BLaER1 (cell line): Measurements from ENCODE around the gene SRRM1.
"Not testable (repeated sequence)": the region's sequence is repeated elsewhere in the genome, so short reads cannot be mapped to it uniquely, and the experiment has no call there.

Source experiments
- H3K27ac ChIP-seq: shearing (Covaris generic); formaldehyde crosslinking; 2 replicates; pipeline ENCODE4 v1.8.1; 2022
- H3K27me3 ChIP-seq: shearing (Covaris generic); formaldehyde crosslinking; 2 replicates; pipeline ENCODE4 v1.8.1; 2022
- H3K36me3 ChIP-seq: shearing (Covaris generic); formaldehyde crosslinking; 2 replicates; pipeline ENCODE4 v1.8.1; 2022
- H3K4me1 ChIP-seq: shearing (Covaris generic); formaldehyde crosslinking; 2 replicates; pipeline ENCODE4 v1.8.1; 2022
- H3K4me2 ChIP-seq: shearing (Covaris generic); formaldehyde crosslinking; 2 replicates; pipeline ENCODE4 v1.8.1; 2022
- H3K4me3 ChIP-seq: shearing (Covaris generic); formaldehyde crosslinking; 2 replicates; pipeline ENCODE4 v1.8.1; 2022
- H3K9ac ChIP-seq: shearing (Covaris generic); formaldehyde crosslinking; 2 replicates; pipeline ENCODE4 v1.8.1; 2022
- H3K9me3 ChIP-seq: shearing (Covaris generic); formaldehyde crosslinking; 2 replicates; pipeline ENCODE4 v1.8.1; 2022
- H4K20me1 ChIP-seq: shearing (Covaris generic); formaldehyde crosslinking; 2 replicates; pipeline ENCODE4 v1.8.1; 2022
- Cebpa-rat ChIP-seq: shearing (Covaris generic); IDR thresholded peaks from 2 replicates; pipeline ENCODE4 v1.8.1; 2022

Gene SRRM1

GRCh38 chr1:24692351-24692980 lies 49.4 kb downstream of the SRRM1 start:
- H4K20me1 ChIP-seq, result peaks cover 15% of the 10 kb centered on the region
- H3K4me3 ChIP-seq, result no peak overlapping the region
- H3K27ac ChIP-seq, result no peak overlapping the region
- TF ChIP-seq Cebpa-rat, result no peak
- H3K4me1 ChIP-seq, result peaks cover 41% of the 10 kb centered on the region
- H3K36me3 ChIP-seq, result no peaks in the 10 kb centered on the region
- no peaks in the 10 kb centered on the region for H3K27me3 ChIP-seq
- H3K4me2 ChIP-seq, result no peak overlapping the region
- H3K9ac ChIP-seq, result no peak overlapping the region
- H3K9me3 ChIP-seq, result no peaks in the 10 kb centered on the region

- Histone ChIP-seq H3K4me3 (no peak overlapping the region), H3K4me1 (peaks cover 56% of the 10 kb centered on the region), H4K20me1 (peaks cover 15% of the 10 kb centered on the region), H3K27me3 (no peaks in the 10 kb centered on the region), H3K9me3 (no peaks in the 10 kb centered on the region; the same call in 1 of the 2 replicates), H3K27ac (no peak overlapping the region), H3K4me2 (peak overlapping the region; percentile 88), H3K9ac (no peak overlapping the region; the same call in 1 of the 2 replicates), H3K36me3 (no peaks in the 10 kb centered on the region)
- TF ChIP-seq Cebpa-rat, result no peak
Measured at GRCh38 chr1:24693827-24694379, 50.8 kb downstream of the SRRM1 start.

- Histone ChIP-seq H3K4me3 (no peak overlapping the region), H3K36me3 (no peaks in the 10 kb centered on the region), H3K9ac (no peak overlapping the region; the same call in 1 of the 2 replicates), H3K9me3 (no peaks in the 10 kb centered on the region; the same call in 1 of the 2 replicates), H3K4me1 (peaks cover 61% of the 10 kb centered on the region), H4K20me1 (peaks cover 15% of the 10 kb centered on the region), H3K4me2 (peak overlapping the region; percentile 88), H3K27me3 (no peaks in the 10 kb centered on the region), H3K27ac (no peak overlapping the region)
- TF ChIP-seq Cebpa-rat, result no peak
Measured at GRCh38 chr1:24694380-24694843, 51.3 kb downstream of the SRRM1 start.

- no peak overlapping the region for H3K27ac ChIP-seq
Measured at GRCh38 chr1:24695202-24695974, 52.3 kb downstream of the SRRM1 start.

GRCh38 chr1:24696041-24696755 lies 53.1 kb downstream of the SRRM1 start:
- Histone ChIP-seq H3K4me1 (peaks cover 74% of the 10 kb centered on the region), H3K4me2 (peak overlapping the region; percentile 88), H3K9ac (no peak overlapping the region), H3K27me3 (no peaks in the 10 kb centered on the region), H3K36me3 (no peaks in the 10 kb centered on the region), H3K4me3 (peak overlapping the region; percentile 43; the same call in 1 of the 2 replicates), H3K9me3 (no peaks in the 10 kb centered on the region; the same call in 1 of the 2 replicates), H4K20me1 (peaks cover 15% of the 10 kb centered on the region), H3K27ac (no peak overlapping the region; the same call in 1 of the 2 replicates)
- TF ChIP-seq Cebpa-rat, result no peak

More at GRCh38 chr1:24695202-24695974, 52.3 kb downstream of the SRRM1 start:
- TF ChIP-seq Cebpa-rat, result no peak
- no peak overlapping the region for H3K9ac ChIP-seq
- H4K20me1 ChIP-seq, result peaks cover 15% of the 10 kb centered on the region
- no peaks in the 10 kb centered on the region for H3K36me3 ChIP-seq
- peaks cover 71% of the 10 kb centered on the region for H3K4me1 ChIP-seq
- no peak overlapping the region for H3K4me3 ChIP-seq
- no peaks in the 10 kb centered on the region for H3K27me3 ChIP-seq
- H3K4me2 ChIP-seq, result peak overlapping the region; percentile 88
- H3K9me3 ChIP-seq, result no peaks in the 10 kb centered on the region; the same call in 1 of the 2 replicates

GRCh38 chr1:24696756-24697330 lies 53.7 kb downstream of the SRRM1 start:
- H3K27me3 ChIP-seq, result no peaks in the 10 kb centered on the region
- H3K36me3 ChIP-seq, result no peaks in the 10 kb centered on the region
- H3K4me1 ChIP-seq, result peaks cover 74% of the 10 kb centered on the region
- TF ChIP-seq Cebpa-rat, result peak; percentile 58
- no peak overlapping the region for H3K9ac ChIP-seq
- no peak overlapping the region; the same call in 1 of the 2 replicates for H3K27ac ChIP-seq
- H3K4me2 ChIP-seq, result peak overlapping the region; percentile 88
- H4K20me1 ChIP-seq, result peaks cover 15% of the 10 kb centered on the region
- H3K4me3 ChIP-seq, result peak overlapping the region; percentile 43
- H3K9me3 ChIP-seq, result no peaks in the 10 kb centered on the region; the same call in 1 of the 2 replicates

- H3K36me3 ChIP-seq, H3K27me3 ChIP-seq, H3K9ac ChIP-seq, H3K27ac ChIP-seq, H3K9me3 ChIP-seq: not testable (repeated sequence)
- Histone ChIP-seq H3K4me1 (peaks cover 74% of the 10 kb centered on the region), H3K4me2 (peak overlapping the region; percentile 88), H3K4me3 (peak overlapping the region; percentile 43), H4K20me1 (peaks cover 15% of the 10 kb centered on the region)
Measured at GRCh38 chr1:24697453-24698001, 54.4 kb downstream of the SRRM1 start.

- not testable (repeated sequence) for H3K27ac ChIP-seq, H3K4me2 ChIP-seq, H3K9me3 ChIP-seq, H3K36me3 ChIP-seq, H3K9ac ChIP-seq, H3K27me3 ChIP-seq, H3K4me3 ChIP-seq
- H3K4me1 ChIP-seq, result peaks cover 74% of the 10 kb centered on the region
- peaks cover 15% of the 10 kb centered on the region for H4K20me1 ChIP-seq
Measured at GRCh38 chr1:24698326-24698725, 55.2 kb downstream of the SRRM1 start.

GRCh38 chr1:24699628-24700027 lies 56.5 kb downstream of the SRRM1 start:
- no peaks in the 10 kb centered on the region; the same call in 1 of the 2 replicates for H3K9me3 ChIP-seq
- no peaks in the 10 kb centered on the region for H3K36me3 ChIP-seq
- H3K27me3 ChIP-seq, result no peaks in the 10 kb centered on the region
- H4K20me1 ChIP-seq, result peaks cover 15% of the 10 kb centered on the region
- peak overlapping the region; percentile 63 for H3K4me2 ChIP-seq
- peaks cover 65% of the 10 kb centered on the region for H3K4me1 ChIP-seq
- no peak overlapping the region for H3K27ac ChIP-seq
- no peak for TF ChIP-seq Cebpa-rat
- no peak overlapping the region for H3K9ac ChIP-seq
- no peak overlapping the region for H3K4me3 ChIP-seq
